Kidney (tissue), 14 donors: ENCODE data around the gene AXIN1. TPM values are rescaled to one million over a fixed set of nuclear protein-coding genes. Genes with fewer than 3 reads are reported as not detected.

Source experiments
- DNase-seq, 5 donors: peaks; one replicate each; pipeline ENCODE4 v3.0.0-alpha.2; 2013 to 2020
- FAIRE-seq: peaks from 2 replicates; lab custom pipeline; 2012; peaks lifted over from hg19 to GRCh38; lab: Jason Lieb, UNC
- H3K27ac ChIP-seq, 2 donors: one replicate each; pipeline ENCODE4 v1.7.0; 2013; ENCODE audit warnings: low read depth in 2 of 2, low read length in 2 of 2, inconsistent platforms in 1 of 2
- H3K27me3 ChIP-seq: one replicate; pipeline ENCODE4 v1.7.1; 2013; ENCODE audit warnings: low read length, inconsistent platforms; ENCODE audit not compliant: control insufficient read depth, insufficient read depth
- H3K36me3 ChIP-seq, 3 donors: one replicate each; pipeline versions ENCODE4 v1.7.0 to v1.7.1; 2013; ENCODE audit warnings: low read length in 3 of 3, control low read depth in 1 of 3, inconsistent platforms in 1 of 3; ENCODE audit not compliant: insufficient read depth in 3 of 3, control insufficient read depth in 2 of 3
- H3K4me1 ChIP-seq, 3 donors: one replicate each; pipeline versions ENCODE4 v1.7.0 to v1.7.1; 2013; ENCODE audit warnings: low read length in 3 of 3, inconsistent platforms in 1 of 3, low read depth in 1 of 3; ENCODE audit not compliant: control insufficient read depth in 2 of 3, insufficient read depth in 2 of 3
- H3K4me3 ChIP-seq, 3 donors: one replicate each; pipeline versions ENCODE4 v1.7.0 to v1.8.1; 2013; ENCODE audit warnings: low read length in 3 of 3, control low read depth in 1 of 3, inconsistent platforms in 1 of 3
- H3K9ac ChIP-seq, 3 donors: one replicate each; pipeline versions ENCODE4 v1.7.0 to v1.7.1; 2013; ENCODE audit warnings: low read length in 3 of 3, control low read depth in 1 of 3, inconsistent platforms in 1 of 3
- H3K9me3 ChIP-seq, 3 donors: one replicate each; pipeline versions ENCODE4 v1.7.0 to v1.7.1; 2013; ENCODE audit warnings: low read length in 3 of 3, control low read depth in 1 of 3, inconsistent platforms in 1 of 3; ENCODE audit not compliant: control insufficient read depth in 2 of 3, insufficient read depth in 1 of 3
- CTCF ChIP-seq: IDR thresholded peaks from 3 replicates; pipeline ENCODE4 v1.5.1; 2012; ENCODE audit warnings: mild to moderate bottlenecking, moderate library complexity, borderline replicate concordance; ENCODE audit not compliant: insufficient read depth; ENCODE audit errors: extremely low read depth
- intact Hi-C: fragments of 100-400 bp; cut with DNase I; formaldehyde crosslinking; loops from one replicate; pipeline ENCODE4 v1.11.1; 2022
- polyA plus RNA-seq: library from polyadenylated mRNA; stranded (reverse); fragments of 350-450 nt; fragmentation: Illumina TruSeq; extraction: RNeasy Lipid Tissue Mini Kit (QIAGEN cat#74804); gene quantifications from one replicate; pipeline ENCODE4 v1.2.3, GENCODE V29; 2014; ENCODE audit warnings: low read depth, low replicate concordance; ENCODE audit not compliant: insufficient read depth
- total RNA-seq: library from RNA; stranded (reverse); fragmentation: NEBNext Ultra II Directional; extraction: Animal tissue kit (Norgen Biotek cat#: 25700); gene quantifications from one replicate; pipeline ENCODE4 v1.2.1, GENCODE V29; 2021
- donor health status: control.
- donor health status: control.
- donor health status: control.
- donor health status: control.
- donor health status: control.
- donor health status: DM: yes; HTN: yes; CAD: no.
- donor health status: Normal renal cell carcinoma (clear cell type).

Gene AXIN1
- total and polyA plus RNA-seq, 2 donors from 2014 or later: 9.7 to 24.6 TPM

- Histone ChIP-seq H3K36me3 (no peaks in the 10 kb centered on the region), H3K4me1 (peaks cover 0 to 9% (median 0%) of the 10 kb centered on the region in 3 donors), H3K27me3 (no peaks in the 10 kb centered on the region), H3K4me3 (no peak overlapping the region), H3K9me3 (no peaks in the 10 kb centered on the region), H3K9ac (no peak overlapping the region), H3K27ac (no peak overlapping the region)
- DNase-seq: peak in 1 of 5 donors; percentile 77
- intact Hi-C loops: no loop called here
- no peak for TF ChIP-seq CTCF
- FAIRE-seq: no peak
These were observed 47.6 kb upstream of the AXIN1 start for GRCh38 chr16:400061-400591.

- DNase-seq (peak in 1 of 5 donors; percentile 66), FAIRE-seq (no peak)
- no peak for TF ChIP-seq CTCF
- H3K27ac ChIP-seq: no peak overlapping the region
- intact Hi-C loops: no loop called here
- no peak overlapping the region for H3K9ac ChIP-seq
- no peaks in the 10 kb centered on the region for H3K36me3 ChIP-seq
- peaks cover 0 to 9% (median 0%) of the 10 kb centered on the region in 3 donors for H3K4me1 ChIP-seq
- no peaks in the 10 kb centered on the region for H3K27me3 ChIP-seq
- H3K9me3 ChIP-seq: no peaks in the 10 kb centered on the region
- no peak overlapping the region for H3K4me3 ChIP-seq
These were observed 47.0 kb upstream of the AXIN1 start for GRCh38 chr16:399340-400019.

GRCh38 chr16:398561-399339 is 46.2 kb upstream of the AXIN1 start:
- peak in 1 of 5 donors; percentile 84 for DNase-seq
- no peak overlapping the region for H3K4me3 ChIP-seq
- no peak overlapping the region for H3K9ac ChIP-seq
- no peak overlapping the region for H3K27ac ChIP-seq
- FAIRE-seq: no peak
- H3K27me3 ChIP-seq: no peaks in the 10 kb centered on the region
- H3K4me1 ChIP-seq: peaks cover 0 to 9% (median 0%) of the 10 kb centered on the region in 3 donors
- TF ChIP-seq CTCF: no peak
- intact Hi-C loops: no loop called here
- no peaks in the 10 kb centered on the region for H3K36me3 ChIP-seq
- H3K9me3 ChIP-seq: no peaks in the 10 kb centered on the region
